Measurements from ENCODE around the gene UBE2G2. TPM values are rescaled to one million over a fixed set of nuclear protein-coding genes. Genes with fewer than 3 reads are reported as not detected.
A peak's percentile ranks its signal among the peaks of the same experiment; 100 is the strongest.

UBE2G2 gene
- total RNA-seq (2021): 109 to 117 TPM (median 113 TPM) in 3 replicates
- percentile 96 among the genes with signal in this experiment for Bru-seq, nascent RNA
- long read RNA-seq, experiment 1, full-length matches to known transcripts: 353 of 478 reads
- long read RNA-seq, experiment 1, partial matches to known transcripts: 3 of 478 reads
- long read RNA-seq, experiment 1, other reads (novel, unspliced or antisense): 122 of 478 reads
- long read RNA-seq, experiment 2, full-length matches to known transcripts: 24 of 59 reads
- long read RNA-seq, experiment 2, partial matches to known transcripts: 31 of 59 reads
- long read RNA-seq, experiment 2, other reads (novel, unspliced or antisense): 4 of 59 reads
- long read RNA-seq, experiment 3, transcript UBE2G2-202 (6 exons, 3,566 nt): major isoform, 71 of 98 reads
- long read RNA-seq, experiment 3, partial matches to known transcripts: 0 of 98 reads
- long read RNA-seq, experiment 3, other reads (novel, unspliced or antisense): 16 of 98 reads

GRCh38 chr21:44801468-44802395 is at the start of gene UBE2G2:
Gene UBE2G2, minus strand, starts transcription at chr21:44801820. Its CDS starts 72 bp downstream, at chr21:44801748.
- H3K27ac Mint-ChIP-seq: peak within 1 kb of the TSS; percentile 91
- H3K27me3 Mint-ChIP-seq (ENCODE audit: low read depth): no peaks in the 10 kb centered on the region
- H3K36me3 Mint-ChIP-seq: peaks cover 54% of the 10 kb centered on the region
- ChIA-PET CTCF (interaction anchor here (0.6 to 3.1 kb wide), 17 partner anchors 8 to 312 kb away, joined by 3 to 17 read pairs (median 4); partner anchors contain the start of genes PTTG1IP and SUMO3), POLR2A (interaction anchor here (1.1 to 1.2 kb wide), 3 partner anchors 9 to 72 kb away, joined by 3 to 5 read pairs (median 3); partner anchors contain the start of genes PTTG1IP and SUMO3)
- H3K4me3 Mint-ChIP-seq: peak within 1 kb of the TSS; percentile 93
- ATAC-seq (peak; percentile 73), DNase-seq (ENCODE audit: low spot score) (peak; percentile 71)
- H3K9me3 Mint-ChIP-seq: no peaks in the 10 kb centered on the region
- peaks cover 29% of the 10 kb centered on the region for H3K4me1 Mint-ChIP-seq
- no peak for TF ChIP-seq EMX1 (CRISPR knock-in tag; IDR thresholded peaks at IDR 0.05)
- TF ChIP-seq ZNF121 (CRISPR knock-in tag; IDR thresholded peaks at IDR 0.05): no peak
- TF ChIP-seq ETV6 (CRISPR knock-in tag; IDR thresholded peaks at IDR 0.05): peak; percentile 88
- TF ChIP-seq HMGA2 (CRISPR knock-in tag; IDR thresholded peaks at IDR 0.05): no peak
- TF ChIP-seq ERG (CRISPR knock-in tag; IDR thresholded peaks at IDR 0.05): no peak
- TF ChIP-seq JUN (CRISPR knock-in tag; IDR thresholded peaks at IDR 0.05): peak; percentile 71
- peak; percentile 94 for TF ChIP-seq GABPB1 (CRISPR knock-in tag; IDR thresholded peaks at IDR 0.05)
- no peak for TF ChIP-seq ZNF138 (CRISPR knock-in tag; conservative IDR thresholded peaks at IDR 0.05)
- TF ChIP-seq TP53 (CRISPR knock-in tag; IDR thresholded peaks at IDR 0.05): peak; percentile 80; the same call in 1 of the 2 replicates
- peak; percentile 82; the same call in 1 of the 2 replicates for TF ChIP-seq ZNF219 (CRISPR knock-in tag; IDR thresholded peaks at IDR 0.05; ENCODE audit: borderline replicate concordance)
- peak; percentile 80; the same call in 1 of the 2 replicates for TF ChIP-seq SP1 (CRISPR knock-in tag; conservative IDR thresholded peaks at IDR 0.05)
- TF ChIP-seq NFATC4 (CRISPR knock-in tag; IDR thresholded peaks at IDR 0.05): no peak
- peak; percentile 75 for TF ChIP-seq USF1 (CRISPR knock-in tag; IDR thresholded peaks at IDR 0.05)
- TF ChIP-seq ZNF425 (CRISPR knock-in tag; conservative IDR thresholded peaks at IDR 0.05): no peak
- TF ChIP-seq IRF1 (CRISPR knock-in tag; IDR thresholded peaks at IDR 0.05): no peak; the same call in 1 of the 2 replicates
- no peak for TF ChIP-seq CDX4 (CRISPR knock-in tag; IDR thresholded peaks at IDR 0.05; ENCODE audit: borderline replicate concordance)
- TF ChIP-seq STAT6 (CRISPR knock-in tag; conservative IDR thresholded peaks at IDR 0.05; ENCODE audit: low read depth): no peak
- TF ChIP-seq JAZF1 (CRISPR knock-in tag; IDR thresholded peaks at IDR 0.05): no peak
- no peak for TF ChIP-seq ATF3 (CRISPR knock-in tag; conservative IDR thresholded peaks at IDR 0.05)
- 0 out of 2 replicates have a peak, but pooled peaks have one; percentile 65 for TF ChIP-seq CREB1 (CRISPR knock-in tag; IDR thresholded peaks at IDR 0.05)
- no peak for TF ChIP-seq ZNF423 (CRISPR knock-in tag; IDR thresholded peaks at IDR 0.05)
- TF ChIP-seq SMAD4 (CRISPR knock-in tag; IDR thresholded peaks at IDR 0.05): 0 out of 2 replicates have a peak, but pooled peaks have one; percentile 65
- TF ChIP-seq TCF7 (CRISPR knock-in tag; IDR thresholded peaks at IDR 0.05; ENCODE audit: low read depth): no peak
- TF ChIP-seq NFYB (CRISPR knock-in tag; conservative IDR thresholded peaks at IDR 0.05; ENCODE audit: low read depth): no peak
- TF ChIP-seq USF2 (CRISPR knock-in tag; IDR thresholded peaks at IDR 0.05): peak; percentile 67
